HG03378 (cell line): ENCODE data around the gene CHSY1.

Experiments used
- ATAC-seq: cut with Tn5 transposase; IDR thresholded peaks from one replicate; pipeline ENCODE4 v1.9.1; 2021; ENCODE audit warnings: mild to moderate bottlenecking, moderate library complexity; ENCODE audit not compliant: unreplicated experiment

CHSY1 gene

GRCh38 chr15:101213147-101213546, 38.7 kb downstream of the CHSY1 start:
- no peak for ATAC-seq

- no peak for ATAC-seq
Observed at GRCh38 chr15:101211897-101212296, 40.0 kb downstream of the CHSY1 start.

DNA sequence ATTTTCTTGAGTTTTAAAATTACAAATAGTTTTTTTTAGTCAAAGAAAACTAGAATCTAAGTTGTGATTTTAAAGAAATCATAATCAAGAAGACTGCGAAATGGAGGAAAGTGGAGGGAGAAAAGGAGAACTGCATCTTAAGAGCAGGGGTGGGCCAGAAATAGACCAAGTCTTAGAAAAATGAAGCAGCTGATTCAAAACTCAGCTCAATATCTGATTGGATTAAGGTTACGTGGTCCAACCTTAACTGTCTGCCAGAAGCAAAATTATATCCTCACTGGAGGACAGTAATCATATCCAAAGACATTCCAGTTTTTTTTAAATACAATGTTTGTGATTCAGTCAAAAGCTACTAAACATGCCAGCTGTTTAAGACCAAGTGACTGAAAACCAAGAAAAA, 41.4 kb downstream of the CHSY1 start:
- ATAC-seq, result no peak

DNA sequence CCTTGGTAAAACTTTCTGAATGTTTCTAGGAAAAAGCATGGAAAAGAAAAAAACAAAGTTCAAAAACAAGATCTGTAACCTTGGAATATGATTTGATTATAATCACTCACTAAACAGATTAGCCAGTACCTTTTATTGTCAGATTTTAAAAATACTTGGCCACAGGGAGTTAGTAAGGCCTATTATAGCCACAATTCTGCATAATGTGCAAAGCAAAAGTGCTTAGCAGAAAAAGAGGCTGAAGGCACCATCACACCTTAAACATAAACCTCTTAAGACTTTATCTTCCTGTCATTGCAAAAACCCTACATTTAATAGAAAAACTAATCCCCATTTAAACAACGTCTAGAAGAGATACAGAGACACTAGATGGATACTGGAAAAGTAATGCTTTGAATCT, 41.8 kb downstream of the CHSY1 start:
- ATAC-seq, result no peak

- no peak for ATAC-seq
Observed at GRCh38 chr15:101209285-101209845, 42.5 kb downstream of the CHSY1 start.

DNA sequence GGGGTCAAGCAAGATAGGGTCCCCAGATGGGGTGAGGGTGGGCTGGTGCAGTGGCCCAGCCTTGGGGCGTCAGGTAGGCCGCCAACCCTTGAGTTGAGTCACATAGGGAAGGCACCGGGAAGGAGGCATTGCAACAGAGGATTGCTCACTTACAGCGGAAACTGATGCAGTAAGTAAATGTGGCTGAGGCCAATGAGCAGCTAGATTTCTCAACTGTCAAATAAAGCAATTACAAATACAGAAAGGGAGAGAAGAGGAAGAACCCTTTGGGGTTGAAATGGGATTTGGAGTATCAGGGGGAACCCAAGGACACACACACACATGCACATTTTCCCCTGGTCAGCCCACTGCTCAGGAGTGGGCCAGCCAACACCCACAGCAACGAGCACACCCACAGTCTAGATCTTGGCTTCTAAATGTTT, 44.0 kb downstream of the CHSY1 start:
- no peak for ATAC-seq

GRCh38 chr15:101206176-101206591, 45.7 kb downstream of the CHSY1 start:
- ATAC-seq, result no peak

DNA sequence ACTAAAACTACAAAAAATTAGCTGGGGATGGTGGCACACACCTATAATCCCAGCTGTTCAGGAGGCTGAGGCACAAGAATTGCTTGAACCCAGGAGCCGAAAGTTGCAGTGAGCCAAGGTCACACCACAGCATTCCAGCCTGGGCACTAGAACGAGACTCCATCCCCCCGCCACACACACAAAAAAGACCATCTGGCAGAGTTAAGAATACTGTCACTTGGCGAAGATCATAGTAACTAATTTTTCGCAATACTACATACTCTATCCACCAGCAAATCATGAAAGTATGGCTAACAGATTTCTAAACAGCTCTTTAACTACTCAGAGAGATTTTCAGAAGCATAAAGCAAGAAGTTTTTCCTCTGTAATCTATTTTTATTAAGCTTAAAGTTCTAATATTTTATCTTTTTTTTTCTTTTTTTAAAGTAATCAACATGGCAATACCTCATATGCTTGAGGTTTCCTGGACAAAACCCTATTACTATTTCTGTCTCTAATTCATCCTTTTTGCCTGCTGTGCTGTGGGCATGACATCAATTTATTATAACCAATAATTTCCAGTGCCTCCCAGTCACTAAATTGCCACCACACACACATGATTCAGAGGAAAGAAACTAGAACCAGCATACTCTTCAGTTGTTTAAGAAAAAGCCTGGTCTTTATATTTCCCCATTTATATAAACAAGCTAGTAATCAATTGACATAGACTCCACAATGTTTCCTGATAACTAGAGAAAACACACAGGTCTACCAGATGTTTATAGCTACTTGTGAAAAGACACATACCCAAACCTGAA, 46.9 kb downstream of the CHSY1 start:
- no peak for ATAC-seq

DNA sequence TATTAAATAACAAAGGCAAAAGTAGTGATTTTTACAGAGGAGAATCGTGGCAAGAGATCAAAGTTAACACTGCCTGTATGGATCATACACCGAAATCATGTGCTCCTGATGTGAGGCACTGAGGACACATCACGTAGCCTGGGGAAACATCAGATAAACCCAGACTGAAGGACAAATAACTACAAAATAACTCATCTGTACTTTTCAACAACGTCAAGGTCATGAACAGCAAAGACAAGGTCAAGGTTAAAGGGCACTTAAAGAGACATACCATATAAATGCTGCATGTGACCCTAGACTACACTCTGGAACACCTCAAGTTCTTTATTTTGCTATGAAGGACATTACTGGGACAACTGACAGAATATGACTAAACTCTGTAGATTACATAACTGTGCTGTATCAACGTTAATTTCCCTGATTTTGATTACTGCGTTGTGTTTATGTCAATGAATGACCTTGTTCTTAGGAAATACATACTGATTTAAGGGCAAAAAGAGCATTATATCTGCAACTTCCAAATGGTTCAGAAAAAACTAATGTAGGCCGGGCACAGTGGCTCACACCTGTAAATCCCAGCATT, 48.1 kb downstream of the CHSY1 start:
- no peak for ATAC-seq

GRCh38 chr15:101203029-101203573, 48.7 kb downstream of the CHSY1 start:
- no peak for ATAC-seq

- ATAC-seq, result no peak
Observed at GRCh38 chr15:101201411-101202174, 50.3 kb downstream of the CHSY1 start.

- no peak for ATAC-seq
Observed at GRCh38 chr15:101200181-101200580, 51.7 kb downstream of the CHSY1 start.

DNA sequence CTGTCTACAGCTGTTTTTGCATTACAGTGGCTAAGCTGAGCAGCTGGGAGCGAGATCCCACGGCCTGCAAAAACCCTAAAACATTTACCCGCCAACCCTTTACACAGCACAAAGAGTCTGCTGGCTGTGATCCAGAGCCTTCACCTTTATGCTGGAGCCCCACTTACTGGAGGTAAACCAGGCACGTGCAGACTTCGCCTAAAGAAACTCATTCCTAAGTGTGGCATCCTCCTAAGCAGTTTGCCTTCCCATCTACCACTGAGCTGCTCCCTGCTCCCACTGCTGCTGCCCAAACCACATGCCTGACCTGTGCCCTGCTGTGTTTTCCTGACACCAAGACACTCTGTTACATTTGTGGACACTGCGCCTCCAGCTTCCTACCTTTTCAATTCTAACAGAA, 53.0 kb downstream of the CHSY1 start:
- no peak for ATAC-seq

DNA sequence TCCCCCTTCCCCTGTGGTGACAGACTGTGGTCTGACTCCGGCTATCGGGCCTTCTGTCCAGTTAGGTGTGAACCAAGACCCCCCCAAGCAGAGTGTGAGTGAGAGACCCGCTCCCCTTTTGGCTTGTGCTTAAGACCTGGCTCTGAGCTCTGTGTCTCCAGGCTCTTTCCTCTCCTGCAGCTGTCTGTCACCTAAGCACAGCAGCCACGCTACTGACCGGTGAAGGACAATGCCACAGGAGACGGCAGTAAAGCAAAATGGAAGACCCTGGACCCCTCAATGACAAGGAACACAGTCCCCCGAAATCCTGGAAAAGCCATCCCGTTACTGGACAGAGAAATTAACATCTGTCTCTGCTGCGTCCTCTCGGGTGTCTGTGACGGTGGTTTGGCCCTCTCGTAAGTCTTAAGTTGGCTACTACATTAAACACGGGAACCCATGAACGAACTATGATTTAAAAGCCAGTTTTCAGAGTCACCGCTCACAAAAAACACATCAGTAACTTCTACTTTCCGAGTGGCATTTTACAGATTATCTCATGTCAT, 53.7 kb downstream of the CHSY1 start:
- no peak for ATAC-seq

GRCh38 chr15:101194546-101195125, 57.2 kb downstream of the CHSY1 start:
- no peak for ATAC-seq

GRCh38 chr15:101193806-101194545, 57.9 kb downstream of the CHSY1 start:
- no peak for ATAC-seq

GRCh38 chr15:101193120-101193644, 58.7 kb downstream of the CHSY1 start:
- no peak for ATAC-seq

DNA sequence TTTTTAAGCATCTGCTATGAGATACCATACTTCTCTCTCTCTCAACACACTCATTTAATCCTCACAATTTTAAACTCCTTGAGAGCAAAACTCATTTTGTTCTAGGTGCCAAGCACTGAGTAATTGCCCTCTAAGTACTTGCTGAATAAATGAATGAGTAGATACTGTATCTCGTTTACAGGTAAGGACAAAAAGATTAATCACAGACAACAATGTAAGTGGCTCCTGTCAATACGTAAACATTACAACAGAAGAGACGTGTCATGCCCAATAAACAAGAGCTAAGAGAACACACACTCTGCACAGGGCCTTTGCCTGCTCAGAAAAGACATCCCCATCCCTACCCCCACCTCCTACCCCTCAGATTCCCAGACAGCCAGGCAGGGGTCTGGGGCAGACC, 59.8 kb downstream of the CHSY1 start:
- ATAC-seq, result no peak

GRCh38 chr15:101191242-101191641, 60.6 kb downstream of the CHSY1 start:
- no peak for ATAC-seq
